Measurements from ENCODE around the gene SCAF4.

DNA sequence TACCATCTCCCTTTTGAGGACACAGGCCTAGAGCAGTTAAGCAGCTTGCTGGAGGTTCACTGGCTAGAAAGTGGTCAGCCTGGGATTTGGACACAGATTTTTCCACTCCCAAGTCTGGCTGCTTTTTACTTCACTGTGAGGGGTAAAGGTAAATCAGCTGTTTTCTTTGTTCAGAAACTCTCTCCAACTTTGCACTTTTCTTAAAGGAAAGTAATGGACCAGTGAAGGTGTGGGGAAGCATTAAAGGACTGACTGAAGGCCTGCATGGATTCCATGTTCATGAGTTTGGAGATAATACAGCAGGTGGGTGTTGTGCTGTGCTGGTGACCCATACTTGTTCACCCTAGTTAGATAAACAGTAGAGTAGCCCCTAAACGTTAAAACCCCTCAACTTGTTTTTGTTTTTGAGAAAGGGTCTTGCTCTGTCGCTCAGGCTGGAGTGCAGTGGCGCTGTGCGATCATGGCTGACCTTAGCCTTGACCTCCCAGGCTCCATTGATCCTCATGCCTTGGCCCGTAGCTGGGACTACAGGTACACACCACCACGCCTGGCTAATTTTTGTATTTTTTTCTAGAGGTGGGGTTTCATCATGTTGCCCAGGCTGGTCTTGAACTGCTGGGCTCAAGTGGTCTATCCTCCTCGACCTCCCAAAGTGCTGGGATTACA, 68.2 kb downstream of the SCAF4 start:
- TF ChIP-seq, protein P1, sequence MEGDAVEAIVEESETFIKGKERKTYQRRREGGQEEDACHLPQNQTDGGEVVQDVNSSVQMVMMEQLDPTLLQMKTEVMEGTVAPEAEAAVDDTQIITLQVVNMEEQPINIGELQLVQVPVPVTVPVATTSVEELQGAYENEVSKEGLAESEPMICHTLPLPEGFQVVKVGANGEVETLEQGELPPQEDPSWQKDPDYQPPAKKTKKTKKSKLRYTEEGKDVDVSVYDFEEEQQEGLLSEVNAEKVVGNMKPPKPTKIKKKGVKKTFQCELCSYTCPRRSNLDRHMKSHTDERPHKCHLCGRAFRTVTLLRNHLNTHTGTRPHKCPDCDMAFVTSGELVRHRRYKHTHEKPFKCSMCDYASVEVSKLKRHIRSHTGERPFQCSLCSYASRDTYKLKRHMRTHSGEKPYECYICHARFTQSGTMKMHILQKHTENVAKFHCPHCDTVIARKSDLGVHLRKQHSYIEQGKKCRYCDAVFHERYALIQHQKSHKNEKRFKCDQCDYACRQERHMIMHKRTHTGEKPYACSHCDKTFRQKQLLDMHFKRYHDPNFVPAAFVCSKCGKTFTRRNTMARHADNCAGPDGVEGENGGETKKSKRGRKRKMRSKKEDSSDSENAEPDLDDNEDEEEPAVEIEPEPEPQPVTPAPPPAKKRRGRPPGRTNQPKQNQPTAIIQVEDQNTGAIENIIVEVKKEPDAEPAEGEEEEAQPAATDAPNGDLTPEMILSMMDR (IDR thresholded peaks at IDR 0.05): no peak
- no peak for TF ChIP-seq RAD21 (conservative IDR thresholded peaks at IDR 0.05 in 1 of 2, IDR thresholded peaks at IDR 0.05 in 1 of 2)
- TF ChIP-seq, protein P2, sequence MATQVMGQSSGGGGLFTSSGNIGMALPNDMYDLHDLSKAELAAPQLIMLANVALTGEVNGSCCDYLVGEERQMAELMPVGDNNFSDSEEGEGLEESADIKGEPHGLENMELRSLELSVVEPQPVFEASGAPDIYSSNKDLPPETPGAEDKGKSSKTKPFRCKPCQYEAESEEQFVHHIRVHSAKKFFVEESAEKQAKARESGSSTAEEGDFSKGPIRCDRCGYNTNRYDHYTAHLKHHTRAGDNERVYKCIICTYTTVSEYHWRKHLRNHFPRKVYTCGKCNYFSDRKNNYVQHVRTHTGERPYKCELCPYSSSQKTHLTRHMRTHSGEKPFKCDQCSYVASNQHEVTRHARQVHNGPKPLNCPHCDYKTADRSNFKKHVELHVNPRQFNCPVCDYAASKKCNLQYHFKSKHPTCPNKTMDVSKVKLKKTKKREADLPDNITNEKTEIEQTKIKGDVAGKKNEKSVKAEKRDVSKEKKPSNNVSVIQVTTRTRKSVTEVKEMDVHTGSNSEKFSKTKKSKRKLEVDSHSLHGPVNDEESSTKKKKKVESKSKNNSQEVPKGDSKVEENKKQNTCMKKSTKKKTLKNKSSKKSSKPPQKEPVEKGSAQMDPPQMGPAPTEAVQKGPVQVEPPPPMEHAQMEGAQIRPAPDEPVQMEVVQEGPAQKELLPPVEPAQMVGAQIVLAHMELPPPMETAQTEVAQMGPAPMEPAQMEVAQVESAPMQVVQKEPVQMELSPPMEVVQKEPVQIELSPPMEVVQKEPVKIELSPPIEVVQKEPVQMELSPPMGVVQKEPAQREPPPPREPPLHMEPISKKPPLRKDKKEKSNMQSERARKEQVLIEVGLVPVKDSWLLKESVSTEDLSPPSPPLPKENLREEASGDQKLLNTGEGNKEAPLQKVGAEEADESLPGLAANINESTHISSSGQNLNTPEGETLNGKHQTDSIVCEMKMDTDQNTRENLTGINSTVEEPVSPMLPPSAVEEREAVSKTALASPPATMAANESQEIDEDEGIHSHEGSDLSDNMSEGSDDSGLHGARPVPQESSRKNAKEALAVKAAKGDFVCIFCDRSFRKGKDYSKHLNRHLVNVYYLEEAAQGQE (IDR thresholded peaks at IDR 0.05): no peak
- TF ChIP-seq, protein P3, sequence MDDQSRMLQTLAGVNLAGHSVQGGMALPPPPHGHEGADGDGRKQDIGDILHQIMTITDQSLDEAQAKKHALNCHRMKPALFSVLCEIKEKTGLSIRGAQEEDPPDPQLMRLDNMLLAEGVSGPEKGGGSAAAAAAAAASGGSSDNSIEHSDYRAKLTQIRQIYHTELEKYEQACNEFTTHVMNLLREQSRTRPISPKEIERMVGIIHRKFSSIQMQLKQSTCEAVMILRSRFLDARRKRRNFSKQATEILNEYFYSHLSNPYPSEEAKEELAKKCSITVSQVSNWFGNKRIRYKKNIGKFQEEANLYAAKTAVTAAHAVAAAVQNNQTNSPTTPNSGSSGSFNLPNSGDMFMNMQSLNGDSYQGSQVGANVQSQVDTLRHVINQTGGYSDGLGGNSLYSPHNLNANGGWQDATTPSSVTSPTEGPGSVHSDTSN (IDR thresholded peaks at IDR 0.05): no peak
- TF ChIP-seq FOSL2 (IDR thresholded peaks at IDR 0.05): no peak
- TF ChIP-seq FOSL2 (CRISPR knock-in tag; IDR thresholded peaks at IDR 0.05): no peak
- TF ChIP-seq, protein P4, sequence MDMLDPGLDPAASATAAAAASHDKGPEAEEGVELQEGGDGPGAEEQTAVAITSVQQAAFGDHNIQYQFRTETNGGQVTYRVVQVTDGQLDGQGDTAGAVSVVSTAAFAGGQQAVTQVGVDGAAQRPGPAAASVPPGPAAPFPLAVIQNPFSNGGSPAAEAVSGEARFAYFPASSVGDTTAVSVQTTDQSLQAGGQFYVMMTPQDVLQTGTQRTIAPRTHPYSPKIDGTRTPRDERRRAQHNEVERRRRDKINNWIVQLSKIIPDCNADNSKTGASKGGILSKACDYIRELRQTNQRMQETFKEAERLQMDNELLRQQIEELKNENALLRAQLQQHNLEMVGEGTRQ (IDR thresholded peaks at IDR 0.05): no peak
- no peak for TF ChIP-seq ZNF302 (CRISPR knock-in tag; IDR thresholded peaks at IDR 0.05)
- no peak for TF ChIP-seq EP300 (IDR thresholded peaks at IDR 0.05)
- no peak for TF ChIP-seq POLR2A (IDR thresholded peaks at IDR 0.05; ENCODE audit: low read length)

Data from A549 (cell line).